Pulmonary artery endothelial cell (primary cell): Measurements from ENCODE around the gene MAG. TPM values are rescaled to one million over a fixed set of nuclear protein-coding genes. Genes with fewer than 3 reads are reported as not detected.

Experiments used
- DNase-seq: peaks from one replicate; pipeline ENCODE4 v3.0.0-alpha.2; 2011; ENCODE audit warnings: low read depth, low spot score
- total RNA-seq: library from RNA; depleted of rRNA; stranded (reverse); fragments of >200 nt; gene quantifications from 2 replicates; pipeline ENCODE4 v1.2.3, GENCODE V29; 2014

MAG gene
- total RNA-seq, 1 donor from 2014 or later = not detected

DNA sequence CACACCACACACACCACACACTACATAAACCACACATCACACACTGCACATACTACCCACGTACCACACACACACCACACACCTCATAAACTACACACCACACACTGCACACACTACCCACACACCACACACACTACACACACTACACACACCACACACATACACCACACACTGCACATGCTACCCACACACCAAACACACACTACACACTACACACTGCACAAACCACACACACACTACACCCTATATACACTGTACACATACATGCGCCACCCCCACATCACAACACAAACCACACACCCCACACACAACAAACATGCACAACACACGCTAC, 5.5 kb downstream of the MAG start:
- no peak for DNase-seq

DNA sequence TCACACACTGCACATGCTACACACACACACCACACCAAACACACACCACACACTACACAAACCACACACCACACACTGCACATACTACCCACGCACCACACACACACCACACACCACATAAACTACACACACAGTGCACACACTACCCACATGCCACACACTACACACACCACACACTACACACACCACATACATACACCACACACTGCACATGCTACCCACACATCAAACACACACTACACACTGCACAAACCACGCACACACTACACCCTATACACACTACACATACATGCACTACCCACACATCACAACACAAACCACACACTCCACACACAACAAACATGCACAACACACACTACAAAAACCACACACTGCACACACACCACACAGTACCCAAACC, 6.0 kb downstream of the MAG start:
- DNase-seq = no peak

DNA sequence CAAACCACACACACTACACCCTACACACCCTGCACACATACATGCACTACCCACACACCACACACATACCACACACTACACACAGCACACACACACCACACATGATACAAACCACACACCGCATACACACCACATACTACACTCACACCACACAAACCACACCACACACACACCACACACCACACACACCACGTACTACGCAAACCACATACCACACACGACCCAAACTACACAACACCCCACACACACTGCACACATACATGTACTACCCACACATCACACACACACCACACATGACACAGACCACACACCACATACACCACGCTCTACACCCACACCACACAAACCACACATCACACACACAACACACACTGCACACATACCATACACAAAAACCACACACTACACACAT, 6.6 kb downstream of the MAG start:
- no peak for DNase-seq

DNA sequence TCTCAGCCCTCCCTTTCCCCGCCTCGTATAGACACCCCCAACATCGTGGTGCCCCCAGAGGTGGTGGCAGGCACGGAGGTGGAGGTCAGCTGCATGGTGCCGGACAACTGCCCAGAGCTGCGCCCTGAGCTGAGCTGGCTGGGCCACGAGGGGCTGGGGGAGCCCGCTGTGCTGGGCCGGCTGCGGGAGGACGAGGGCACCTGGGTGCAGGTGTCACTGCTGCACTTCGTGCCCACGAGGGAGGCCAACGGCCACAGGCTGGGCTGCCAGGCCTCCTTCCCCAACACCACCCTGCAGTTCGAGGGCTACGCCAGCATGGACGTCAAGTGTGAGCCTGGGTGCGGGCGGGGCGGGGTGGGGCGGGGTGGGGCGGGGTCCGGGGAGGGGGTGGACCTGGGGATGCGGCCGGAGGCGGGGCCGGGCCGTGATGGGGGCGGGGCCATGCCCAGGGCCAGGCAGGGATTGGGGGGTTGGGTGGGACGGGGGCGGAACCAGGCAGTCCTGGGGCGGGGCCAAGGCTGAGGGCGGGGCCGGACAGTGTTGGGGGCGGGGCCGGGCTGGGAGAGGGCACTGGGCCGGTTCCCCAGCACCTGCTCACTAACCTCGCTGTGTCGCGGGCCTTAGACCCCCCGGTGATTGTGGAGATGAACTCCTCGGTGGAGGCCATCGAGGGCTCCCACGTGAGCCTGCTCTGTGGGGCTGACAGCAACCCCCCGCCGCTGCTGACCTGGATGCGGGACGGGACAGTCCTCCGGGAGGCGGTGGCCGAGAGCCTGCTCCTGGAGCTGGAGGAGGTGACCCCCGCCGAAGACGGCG, 7.8 kb downstream of the MAG start:
- DNase-seq = no peak

DNA sequence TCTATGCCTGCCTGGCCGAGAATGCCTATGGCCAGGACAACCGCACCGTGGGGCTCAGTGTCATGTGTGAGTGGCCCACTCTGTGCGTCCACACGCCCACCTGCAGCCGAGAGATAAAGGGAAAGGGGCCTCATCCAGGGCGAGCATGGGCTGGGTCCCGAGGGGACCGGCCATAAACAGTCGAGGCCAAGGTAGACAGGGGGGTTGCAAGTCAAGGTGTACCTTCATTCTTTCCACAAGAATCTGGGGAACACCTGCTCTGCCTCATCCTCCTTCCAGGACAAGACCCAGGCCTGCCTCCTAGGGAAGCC, 8.3 kb downstream of the MAG start:
- no peak for DNase-seq

DNA sequence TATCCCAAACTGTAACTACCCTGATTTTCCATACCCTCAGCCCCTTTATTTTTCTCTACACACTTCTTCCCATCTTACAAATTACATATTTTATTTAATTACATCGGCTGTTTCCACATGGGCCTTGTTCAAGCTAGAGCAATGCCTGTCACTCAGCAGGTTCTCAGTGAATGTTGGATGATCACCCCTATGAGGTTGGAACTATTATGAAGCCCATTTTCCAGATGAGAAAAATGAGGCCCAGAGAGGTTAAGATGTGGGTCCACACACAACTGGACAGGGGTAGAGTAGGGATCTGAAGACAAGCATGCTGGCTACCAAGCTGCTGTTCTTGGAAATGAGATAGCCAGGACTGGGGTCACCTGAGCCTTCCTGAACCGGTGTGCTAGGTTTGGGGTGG, 10.0 kb downstream of the MAG start:
- no peak for DNase-seq

DNA sequence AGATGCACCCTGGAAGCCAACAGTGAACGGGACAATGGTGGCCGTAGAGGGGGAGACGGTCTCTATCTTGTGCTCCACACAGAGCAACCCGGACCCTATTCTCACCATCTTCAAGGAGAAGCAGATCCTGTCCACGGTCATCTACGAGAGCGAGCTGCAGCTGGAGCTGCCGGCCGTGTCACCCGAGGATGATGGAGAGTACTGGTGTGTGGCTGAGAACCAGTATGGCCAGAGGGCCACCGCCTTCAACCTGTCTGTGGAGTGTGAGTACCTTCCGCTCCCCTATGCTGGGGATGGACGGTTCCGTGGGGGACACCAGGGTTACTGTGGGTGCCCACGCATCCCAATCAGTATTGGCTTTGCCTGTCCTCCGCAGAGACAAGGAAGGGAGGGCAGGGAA, 10.5 kb downstream of the MAG start:
- DNase-seq = no peak

DNA sequence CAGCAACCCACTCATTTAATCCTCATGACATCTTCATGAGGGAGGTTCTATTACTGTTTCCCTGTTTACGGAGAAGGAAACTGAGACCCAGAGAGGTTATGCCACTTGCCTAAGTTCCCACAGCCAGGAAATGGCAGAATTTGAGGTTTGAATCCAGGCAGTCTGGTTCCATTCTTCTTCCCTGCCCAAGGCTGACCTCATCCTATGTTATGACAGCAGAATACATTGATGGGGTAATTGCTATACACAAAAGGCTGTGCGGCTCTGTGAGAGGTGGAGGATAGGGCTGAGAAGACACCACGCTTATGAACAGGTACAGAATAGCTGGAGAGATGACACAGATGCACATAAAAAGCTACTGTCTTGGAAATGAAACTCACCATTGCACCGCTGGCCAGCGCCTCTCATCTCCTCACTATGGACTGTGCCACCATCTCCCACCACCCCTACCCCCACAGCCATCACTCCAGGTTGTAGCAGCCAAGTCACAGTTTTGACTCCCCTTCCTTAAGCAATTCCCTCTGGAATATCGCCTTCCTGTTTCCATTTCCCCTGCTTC, 11.5 kb downstream of the MAG start:
- DNase-seq = no peak

DNA sequence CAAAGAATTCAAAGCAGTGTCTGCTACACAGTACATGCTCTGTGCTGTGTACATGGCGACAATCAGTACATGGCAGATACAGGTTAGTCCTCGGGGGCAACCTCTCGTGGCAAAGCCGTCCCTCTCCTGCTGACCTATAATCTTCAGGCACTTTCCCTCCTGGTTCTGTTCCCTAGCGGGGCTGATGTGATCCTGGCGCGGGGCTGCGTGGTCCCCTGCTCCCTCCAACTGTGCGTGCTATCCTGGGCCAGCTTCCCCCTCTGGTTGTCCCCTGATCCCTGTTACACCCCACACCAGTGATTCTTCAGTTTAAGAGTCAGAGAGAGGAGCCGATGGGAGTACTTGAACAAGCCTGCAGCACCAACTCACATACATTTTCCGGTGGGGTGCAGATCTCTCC, 12.1 kb downstream of the MAG start:
- no peak for DNase-seq

DNA sequence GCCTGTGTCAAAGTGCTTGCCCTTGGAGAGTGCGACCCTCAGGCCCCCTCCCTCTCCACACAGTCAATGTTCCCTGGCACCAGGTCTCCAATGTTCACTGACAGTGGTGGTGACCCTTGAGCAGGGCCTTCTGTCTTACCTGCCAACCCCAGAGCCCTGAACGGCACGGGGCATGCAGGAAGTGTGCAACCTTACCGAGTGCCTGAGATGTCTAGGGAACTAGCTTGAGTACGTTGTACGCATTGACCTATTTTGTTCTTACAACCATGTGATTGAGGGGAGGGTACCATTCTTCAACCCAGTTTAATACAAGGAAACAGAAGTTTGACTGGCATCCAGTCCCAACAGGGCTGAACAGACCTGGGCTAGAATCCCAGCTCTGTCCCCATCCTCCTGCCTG, 13.2 kb downstream of the MAG start:
- no peak for DNase-seq

DNA sequence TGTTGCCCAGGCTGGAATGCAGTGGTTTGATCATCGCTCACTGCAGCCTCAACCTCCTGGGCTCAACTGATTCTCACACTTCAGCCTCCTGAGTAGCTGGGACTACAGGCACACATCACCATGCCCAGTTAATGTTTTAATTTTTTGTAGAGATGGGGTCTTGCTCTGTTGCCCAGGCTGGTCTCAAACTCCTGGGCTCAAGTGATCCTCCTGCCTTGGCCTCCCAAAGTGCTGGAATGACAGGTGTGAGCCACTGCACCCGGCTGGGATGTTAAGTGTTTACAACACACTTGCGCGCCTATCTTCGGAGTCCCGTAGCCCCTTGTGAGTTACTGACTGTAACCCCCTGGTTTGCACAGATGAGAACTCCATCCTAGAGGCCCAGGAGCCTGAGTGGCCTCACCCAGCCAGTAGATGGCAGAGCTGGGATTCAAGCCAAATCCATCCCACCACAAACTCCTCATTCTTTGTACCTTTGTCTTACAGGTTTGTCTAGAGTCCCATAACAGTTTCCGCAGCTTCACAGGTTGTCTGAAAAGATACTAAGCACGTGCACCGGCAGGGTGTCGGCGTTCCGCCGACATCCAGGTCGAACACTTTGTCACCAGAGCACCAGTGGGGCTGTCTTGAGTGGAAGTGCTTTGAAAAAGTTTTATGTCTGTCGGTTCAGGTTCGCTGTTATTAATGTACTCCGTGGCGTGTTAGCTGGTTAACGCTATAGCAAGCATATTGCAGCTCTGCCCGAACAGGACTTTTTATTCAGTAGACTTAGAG, 14.7 kb downstream of the MAG start:
- DNase-seq = no peak

DNA sequence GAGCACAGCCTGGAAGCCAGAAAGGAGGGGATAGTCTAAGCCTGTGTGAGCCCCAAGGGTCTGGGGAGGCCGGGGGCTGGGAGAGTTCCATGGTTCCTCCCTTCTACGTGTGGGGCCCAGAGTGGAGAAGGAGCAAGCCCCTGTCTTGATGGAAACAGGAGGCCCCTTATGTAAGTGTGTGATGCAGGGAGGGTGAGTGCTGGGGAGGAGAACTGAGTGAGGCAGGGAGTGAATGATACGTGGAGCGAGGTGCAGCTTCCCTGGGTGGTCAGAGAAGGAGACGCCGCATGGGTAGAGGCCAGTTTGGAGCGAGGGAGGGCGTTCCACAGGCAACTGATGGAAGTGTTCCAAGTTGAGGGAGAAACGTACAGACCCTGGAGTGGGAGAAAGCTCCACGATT, 16.0 kb downstream of the MAG start:
- DNase-seq = no peak

DNA sequence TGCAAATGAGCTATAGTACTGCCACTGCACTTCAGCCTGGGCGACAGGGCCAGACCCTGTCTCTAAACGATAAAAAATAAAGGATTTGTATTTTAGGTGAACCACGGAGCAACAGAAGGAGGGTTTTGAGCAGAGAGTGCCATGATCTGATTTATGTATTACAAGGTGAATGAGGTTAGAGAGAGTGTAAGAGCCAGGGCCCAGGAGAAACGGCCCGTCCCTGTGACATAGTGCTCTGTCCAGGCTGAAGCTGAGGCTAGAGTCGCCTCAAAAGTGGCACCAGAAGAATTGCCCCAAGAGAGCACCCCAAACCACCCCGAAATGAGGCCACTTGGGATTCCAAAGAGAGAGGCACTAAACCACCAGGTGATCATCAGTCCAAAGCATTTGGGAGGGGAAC, 16.9 kb downstream of the MAG start:
- DNase-seq = no peak

DNA sequence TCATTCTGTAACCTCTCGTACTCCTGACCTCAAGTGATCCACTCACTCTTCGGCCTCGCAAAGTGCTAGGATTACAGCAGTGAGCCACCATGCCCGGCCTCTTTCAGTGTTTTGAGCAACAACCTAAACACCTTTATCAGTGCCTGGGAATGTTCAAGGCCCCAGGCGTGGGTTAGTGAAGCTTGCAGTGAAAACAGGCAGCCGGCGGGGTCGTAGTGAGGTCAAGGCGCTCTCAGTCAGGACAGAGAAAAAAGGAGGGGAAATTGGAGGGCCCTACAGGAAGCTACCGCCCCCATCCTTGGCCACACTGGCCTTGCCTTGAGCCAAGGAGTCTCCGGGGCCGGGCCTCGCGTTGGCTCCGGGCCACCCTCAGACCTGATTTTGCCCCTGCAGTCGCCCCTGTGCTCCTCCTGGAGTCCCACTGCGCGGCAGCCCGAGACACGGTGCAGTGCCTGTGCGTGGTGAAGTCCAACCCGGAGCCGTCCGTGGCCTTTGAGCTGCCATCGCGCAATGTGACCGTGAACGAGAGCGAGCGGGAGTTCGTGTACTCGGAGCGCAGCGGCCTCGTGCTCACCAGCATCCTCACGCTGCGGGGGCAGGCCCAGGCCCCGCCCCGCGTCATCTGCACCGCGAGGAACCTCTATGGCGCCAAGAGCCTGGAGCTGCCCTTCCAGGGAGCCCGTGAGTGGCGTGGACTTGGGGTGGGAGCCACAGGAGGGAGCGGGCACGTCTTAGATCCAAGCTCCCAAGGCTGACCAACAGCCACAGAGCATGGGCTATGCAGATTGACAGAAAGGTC, 17.7 kb downstream of the MAG start:
- no peak for DNase-seq

DNA sequence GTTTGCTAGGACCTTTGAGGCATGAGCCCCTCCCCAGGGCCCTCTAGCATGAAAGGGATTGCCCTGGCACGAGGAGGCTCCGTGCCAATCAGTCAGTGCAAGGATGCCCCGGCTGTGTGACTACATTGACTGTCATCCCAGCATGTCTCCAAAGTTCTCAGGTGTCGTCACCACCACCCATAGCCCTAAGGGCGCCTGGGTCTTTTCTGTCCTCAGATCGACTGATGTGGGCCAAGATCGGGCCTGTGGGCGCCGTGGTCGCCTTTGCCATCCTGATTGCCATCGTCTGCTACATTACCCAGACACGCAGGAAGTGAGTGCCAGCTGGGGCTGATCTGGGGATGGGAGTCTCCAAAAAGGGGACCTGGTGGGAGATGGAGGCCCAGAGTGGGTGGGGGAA, 18.4 kb downstream of the MAG start:
- DNase-seq = no peak

DNA sequence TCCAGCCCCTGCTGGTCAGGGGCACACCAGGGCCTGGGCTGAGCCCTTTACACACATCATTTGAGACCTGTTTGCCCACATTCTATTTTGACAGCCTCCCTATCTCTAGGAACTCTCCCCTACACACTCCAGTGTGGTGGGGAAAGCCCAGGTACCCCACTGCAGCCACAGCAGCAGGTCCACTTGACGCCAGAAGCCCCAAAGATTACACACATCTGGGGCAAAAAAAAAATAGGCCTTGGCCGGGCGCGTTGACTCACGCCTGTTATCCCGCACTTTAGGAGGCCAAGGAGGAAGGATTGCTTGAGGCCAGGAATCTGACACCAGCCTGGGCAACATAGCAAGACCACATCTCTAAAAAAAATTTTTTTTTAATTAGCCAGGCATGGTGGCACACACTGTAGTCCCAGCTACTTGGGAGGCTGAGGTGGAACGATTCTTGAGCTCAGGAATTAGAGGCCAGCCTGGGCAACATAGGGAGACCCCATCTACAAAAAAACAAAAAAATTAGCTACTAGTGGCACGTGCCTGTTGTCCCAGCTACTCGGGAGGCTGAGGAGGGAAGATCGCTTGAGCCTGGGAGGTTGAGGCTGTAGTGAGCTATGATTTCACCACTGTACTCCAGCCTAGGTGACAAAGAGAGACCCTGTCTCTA, 19.0 kb downstream of the MAG start:
- DNase-seq = no peak

DNA sequence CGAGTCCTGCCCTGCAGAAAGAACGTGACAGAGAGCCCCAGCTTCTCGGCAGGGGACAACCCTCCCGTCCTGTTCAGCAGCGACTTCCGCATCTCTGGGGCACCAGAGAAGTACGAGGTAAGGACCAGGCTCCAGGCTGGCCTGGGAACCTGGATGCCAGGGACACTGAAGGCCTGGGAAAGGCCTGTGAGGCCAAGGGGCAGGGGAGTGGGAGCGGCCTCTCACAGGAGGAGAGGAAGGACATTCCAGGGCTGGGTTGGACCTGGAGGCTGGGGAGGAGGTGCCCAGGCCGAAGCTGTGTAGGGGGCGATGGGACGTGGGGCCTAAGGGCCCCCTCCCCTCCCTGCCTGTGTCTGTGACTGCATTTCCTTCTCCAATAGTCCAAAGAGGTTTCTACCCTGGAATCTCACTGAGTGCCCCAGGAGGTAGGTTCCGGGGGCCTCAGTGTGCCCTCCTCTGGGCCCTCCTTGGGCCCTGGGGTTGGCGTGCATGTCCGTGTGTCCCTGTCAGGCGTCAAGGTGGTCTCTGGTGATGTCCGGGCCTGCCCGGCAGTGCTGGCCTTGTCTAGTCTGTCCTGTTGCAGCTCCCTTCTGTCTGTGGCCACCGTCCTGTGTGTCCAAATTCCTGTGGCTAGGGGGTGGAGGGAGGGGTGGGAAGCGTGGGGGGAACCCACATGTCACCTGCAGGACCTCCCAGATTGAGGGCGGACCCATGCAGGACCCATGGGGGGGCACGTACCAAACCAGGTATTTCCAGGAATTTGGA, 20.1 kb downstream of the MAG start:
- no peak for DNase-seq

DNA sequence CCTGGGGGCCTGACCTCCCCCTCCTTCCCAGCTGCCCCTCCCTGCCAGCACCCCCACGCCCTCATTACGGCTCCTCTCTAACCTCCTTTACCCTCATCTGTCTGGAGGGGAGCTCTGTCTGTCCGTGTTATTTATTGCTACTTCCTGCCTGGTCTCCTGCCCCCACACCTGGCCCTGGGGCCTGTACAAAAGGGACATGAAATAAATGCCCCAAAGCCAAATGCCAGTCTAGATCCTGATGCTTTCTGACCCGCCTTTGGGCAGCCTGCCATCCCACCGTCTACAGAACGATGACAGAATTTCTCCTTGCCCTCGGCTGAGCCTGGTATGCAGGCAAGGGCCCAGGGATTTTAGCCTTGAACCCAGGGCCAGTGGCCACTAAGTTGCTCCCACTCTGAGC, 21.6 kb downstream of the MAG start:
- no peak for DNase-seq

DNA sequence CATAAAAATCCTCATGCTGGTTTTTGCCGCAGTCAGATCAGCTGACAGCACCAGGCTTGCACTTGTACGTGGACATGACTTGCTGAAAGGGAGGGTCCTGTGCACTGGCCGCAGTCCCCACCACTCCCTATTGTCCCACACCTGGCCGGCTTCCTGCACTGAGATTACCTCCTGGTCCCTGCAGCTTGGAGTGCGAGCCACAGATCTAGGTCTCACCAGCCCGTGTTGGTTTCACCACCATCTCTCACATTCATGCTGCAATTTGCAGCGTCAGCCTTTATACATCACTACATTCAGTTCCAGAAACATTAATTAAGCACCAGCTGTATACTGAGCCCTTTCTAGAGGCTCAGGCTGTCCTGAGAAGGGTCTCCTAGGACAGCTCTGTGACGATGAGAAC, 22.1 kb downstream of the MAG start:
- DNase-seq = no peak

DNA sequence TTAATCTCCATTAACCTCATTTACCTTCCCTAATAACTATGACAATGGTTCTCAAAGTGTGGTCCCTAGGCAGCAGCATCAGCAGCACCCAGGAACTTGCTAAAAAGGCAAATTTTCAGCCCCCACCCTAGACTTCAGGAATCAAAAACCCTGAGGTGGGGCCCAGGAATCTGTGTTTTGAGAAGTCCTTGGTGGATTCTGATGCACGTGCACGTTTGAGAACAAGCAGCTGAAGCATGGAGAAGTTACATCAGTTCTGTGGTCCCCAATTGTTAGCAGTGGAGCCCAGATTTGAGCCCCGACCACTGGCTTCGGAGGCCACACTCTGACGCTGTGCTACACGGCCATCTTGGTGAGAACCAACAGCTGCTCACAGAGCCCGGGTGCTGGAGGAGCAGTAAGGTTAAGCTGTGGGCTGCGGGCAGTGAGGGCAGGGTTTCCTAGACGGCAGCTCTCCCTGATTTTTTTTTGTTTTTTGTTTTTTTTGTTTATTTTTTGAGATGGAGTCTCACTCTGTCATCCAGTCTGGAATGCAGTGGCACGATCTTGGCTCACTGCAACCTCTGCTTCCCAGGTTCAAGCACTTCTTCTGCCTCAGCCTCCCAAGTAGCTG, 23.0 kb downstream of the MAG start:
- no peak for DNase-seq

DNA sequence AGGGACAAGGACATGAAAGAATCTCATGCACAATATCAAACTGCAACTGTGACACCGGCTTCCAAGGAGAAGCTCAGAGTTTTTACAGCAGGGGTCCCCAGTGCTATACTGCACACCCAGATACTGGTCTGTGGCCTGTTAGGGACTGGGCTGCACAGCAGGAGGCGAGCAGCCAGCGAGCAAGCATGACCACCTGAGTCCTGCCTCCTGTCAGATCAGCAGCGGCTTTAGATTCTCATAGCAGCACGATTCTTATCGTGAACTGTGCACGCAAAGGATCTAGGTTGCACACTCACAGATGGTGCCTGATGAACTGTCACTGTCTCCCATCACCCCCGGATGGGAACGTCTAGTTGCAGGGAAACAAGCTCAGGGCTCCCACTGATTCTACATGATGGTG, 23.9 kb downstream of the MAG start:
- DNase-seq = no peak
